ENCODE measurements around the gene HDAC4. TPM values are rescaled to one million over a fixed set of nuclear protein-coding genes. Genes with fewer than 3 reads are reported as not detected.

HDAC4 gene
- total RNA-seq, 1 experiment from 2014 or later = 10.9 TPM

DNA sequence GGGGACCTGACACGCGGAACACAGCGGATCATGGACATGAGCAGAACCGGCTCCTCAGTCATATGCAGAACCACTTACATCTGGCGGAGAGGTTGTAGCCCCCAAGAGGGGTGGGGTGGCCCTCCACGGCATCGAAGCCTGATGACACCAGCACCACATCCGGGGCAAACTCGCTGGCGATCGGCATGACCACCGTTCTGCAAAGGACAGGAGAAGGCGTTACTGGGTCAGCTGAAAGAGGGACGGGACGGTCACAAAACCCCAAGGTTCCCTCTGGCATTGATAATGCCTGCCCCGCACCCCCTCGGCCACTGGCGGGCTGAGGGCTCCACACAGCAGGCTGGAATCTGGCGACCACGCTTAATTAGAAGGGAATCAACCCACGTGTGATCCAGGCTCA is 332.4 kb downstream of the HDAC4 start:
- no peak for DNase-seq (ENCODE audit: low spot score)

- DNase-seq (ENCODE audit: low spot score) = no peak
These were observed 333.5 kb downstream of the HDAC4 start for GRCh38 chr2:239067196-239067865.

- DNase-seq (ENCODE audit: low spot score) = no peak
These were observed 334.2 kb downstream of the HDAC4 start for GRCh38 chr2:239066597-239066996.

DNA sequence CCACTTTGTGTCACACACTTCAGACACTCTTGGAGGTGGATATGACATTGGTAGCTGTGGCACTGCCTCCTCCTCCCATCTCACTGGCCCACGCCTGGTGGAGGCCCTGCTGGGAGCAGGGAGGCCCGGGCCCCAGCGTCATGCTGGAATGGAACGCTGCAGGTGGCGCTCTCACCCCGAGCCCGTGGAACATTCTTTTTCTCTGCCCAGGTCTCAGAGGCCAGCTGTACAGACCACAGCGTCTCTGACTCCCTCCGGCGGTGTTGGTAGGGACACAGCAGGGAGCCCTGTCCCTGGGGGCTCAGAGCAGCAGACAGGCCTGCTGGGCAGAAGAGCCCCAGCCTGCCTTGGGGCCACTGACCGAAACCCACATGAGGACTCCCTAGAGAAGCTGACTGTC is 334.9 kb downstream of the HDAC4 start:
- no peak for DNase-seq (ENCODE audit: low spot score)

DNA sequence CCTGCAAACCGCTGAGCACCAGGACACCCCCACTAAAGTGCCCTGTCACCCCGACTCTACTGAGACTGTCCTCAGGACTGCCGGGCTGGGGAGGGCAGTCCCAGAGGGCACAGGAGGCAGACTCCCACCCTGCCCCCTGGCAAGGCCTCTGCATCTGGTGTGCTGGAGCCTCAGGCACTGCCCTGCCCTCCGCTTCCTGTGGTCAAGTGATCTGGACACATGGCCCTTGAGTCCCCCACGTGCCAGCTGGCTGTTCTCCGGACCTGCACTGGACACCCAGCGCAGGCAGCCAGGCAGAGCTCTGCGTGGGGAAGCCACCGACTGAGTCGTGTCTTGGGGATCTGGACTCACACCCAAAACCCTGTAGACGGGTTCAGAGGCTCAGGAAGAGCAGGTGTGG is 335.3 kb downstream of the HDAC4 start:
- DNase-seq (ENCODE audit: low spot score) = no peak

GRCh38 chr2:239064891-239065290 is 335.9 kb downstream of the HDAC4 start:
- DNase-seq (ENCODE audit: low spot score) = no peak

DNA sequence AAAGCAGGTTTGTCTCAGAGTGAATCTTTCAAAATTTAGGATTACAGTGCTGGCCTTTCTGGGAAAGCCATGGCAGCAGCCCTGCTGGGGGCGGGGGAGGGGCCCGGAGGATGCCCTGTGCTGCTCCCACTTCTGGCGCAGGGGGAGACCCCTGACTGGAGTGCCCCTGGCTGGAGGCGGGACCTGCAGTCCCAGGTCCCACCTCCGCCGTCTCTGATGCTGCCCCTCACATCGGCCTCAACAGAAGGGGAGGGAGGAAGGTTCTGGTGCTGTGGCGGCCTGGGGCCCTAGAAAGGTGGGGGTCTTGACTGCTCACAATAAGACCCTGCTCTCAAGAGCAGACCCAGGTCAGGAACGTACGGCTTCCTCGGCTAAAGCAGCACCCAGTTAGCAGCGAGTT is 336.6 kb downstream of the HDAC4 start:
- DNase-seq (ENCODE audit: low spot score) = no peak

- DNase-seq (ENCODE audit: low spot score) = no peak
These were observed 338.1 kb downstream of the HDAC4 start for GRCh38 chr2:239062743-239063142.

DNA sequence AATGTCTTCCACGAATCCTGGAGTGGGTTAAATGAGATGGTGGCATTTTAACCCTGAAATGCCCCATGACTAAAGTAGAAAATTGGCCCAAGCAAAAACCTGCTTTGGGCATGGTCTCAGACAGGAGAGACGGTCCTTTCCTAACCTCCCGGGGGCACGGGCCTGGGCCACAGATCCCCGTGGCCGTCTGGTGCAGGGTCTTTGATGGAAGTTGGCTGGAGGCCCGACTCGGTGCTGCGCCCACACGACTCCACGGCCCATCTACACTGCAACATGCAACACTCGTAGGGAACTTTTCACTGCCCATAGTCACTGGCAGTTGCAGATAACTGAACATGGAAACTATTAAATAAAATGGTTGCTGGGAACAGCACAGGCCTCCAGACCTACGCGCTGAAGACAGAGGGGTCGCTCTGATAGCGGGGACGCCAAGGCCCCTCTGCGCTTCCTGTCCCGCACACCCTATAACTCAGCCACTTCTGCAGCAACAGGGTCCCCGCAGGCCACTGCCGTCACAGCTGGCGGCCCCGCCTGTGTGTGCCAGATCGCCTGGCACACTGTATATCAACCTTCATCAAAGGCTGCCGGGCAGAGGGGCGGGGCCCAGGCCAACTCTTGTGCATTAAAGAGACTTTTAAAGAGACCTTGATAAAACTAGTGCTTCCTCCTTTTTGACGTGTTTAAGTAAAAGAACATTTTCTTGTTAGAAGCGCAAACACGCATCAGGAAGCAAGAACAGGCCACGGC is 338.8 kb downstream of the HDAC4 start:
- no peak for DNase-seq (ENCODE audit: low spot score)

GRCh38 chr2:239061121-239061666 is 339.6 kb downstream of the HDAC4 start:
- DNase-seq (ENCODE audit: low spot score) = no peak

DNA sequence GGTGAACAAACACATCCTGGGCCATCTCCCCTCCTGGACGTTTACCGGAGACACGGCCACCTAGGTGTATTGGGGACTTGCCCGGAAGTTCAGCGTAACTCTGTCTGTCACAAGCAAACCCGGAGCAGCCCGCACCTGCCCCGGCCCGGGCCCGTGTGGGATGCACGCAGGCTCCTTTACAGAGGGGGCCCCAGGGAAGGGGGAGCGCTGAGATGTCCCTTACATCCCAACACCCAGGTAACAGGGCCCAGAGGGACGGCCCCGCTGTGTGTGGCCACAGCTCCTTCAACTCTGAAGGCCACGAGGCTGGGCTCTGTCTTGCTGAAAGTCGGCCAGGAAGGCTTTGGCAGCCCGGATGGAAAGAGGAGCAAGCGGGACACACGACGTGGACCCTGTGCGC is 340.1 kb downstream of the HDAC4 start:
- no peak for DNase-seq (ENCODE audit: low spot score)

GRCh38 chr2:239059854-239060253 is 341.0 kb downstream of the HDAC4 start:
- DNase-seq (ENCODE audit: low spot score) = no peak

GRCh38 chr2:239058766-239059165 is 342.1 kb downstream of the HDAC4 start:
- DNase-seq (ENCODE audit: low spot score) = no peak

DNA sequence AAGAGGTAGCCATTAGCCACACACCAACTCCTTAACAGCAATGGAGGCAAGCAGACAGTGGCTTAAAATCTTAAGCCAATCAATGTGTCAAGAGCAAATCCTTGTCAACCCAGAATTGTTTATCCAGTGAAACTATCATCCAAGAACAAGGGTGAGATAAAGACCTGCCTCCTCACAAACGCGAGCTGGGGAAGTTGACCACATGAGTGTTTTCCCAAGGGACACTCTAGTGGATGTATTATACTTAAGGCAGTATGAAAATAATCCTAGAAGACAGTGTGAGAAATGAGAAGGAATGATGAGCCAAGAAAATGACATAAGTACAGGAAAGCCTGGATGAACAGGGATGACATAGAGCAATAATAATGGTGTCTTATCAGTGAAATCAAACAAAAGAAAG is 343.3 kb downstream of the HDAC4 start:
- peak; percentile 31 for DNase-seq (ENCODE audit: low spot score)

DNA sequence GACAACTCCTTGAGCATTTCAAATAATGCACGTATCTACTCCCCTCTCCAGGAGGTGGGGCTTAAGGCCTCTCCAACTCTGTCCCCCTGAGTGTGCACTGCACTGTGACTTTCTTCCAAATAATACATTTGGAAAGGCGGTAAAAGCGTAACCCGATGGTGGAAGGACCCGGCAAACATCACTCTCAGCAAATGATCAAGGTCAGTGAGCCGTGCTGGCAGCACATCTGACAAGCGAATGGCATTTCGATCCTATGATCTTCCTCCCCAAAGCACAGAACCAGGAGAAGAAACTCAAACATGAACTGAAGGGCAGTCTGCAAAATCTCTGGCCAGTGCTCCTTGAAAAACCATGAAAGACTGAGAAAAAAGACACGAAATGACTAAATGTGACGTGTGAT is 344.2 kb downstream of the HDAC4 start:
- no peak for DNase-seq (ENCODE audit: low spot score)

GRCh38 chr2:239055756-239056493 is 344.9 kb downstream of the HDAC4 start:
- DNase-seq (ENCODE audit: low spot score) = peak; percentile 6

DNA sequence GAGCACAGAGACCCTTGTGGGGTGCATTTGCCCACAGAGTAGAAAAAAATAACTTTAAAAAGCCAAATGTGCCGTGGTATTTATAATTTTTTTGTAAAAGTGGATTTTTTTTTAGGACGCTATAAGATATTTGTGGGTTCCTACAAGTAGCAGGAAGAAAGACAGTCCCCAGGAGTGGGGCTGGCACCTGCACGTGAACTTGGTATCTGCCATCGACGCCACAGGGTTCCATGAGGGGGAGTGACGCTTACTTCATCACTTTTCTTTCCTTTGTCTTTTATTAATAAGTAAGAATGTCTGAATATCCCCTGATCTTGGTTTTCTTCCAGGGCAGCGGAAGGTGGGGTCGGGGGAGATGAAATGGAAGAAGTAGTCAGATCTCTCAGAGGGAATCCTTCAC is 345.9 kb downstream of the HDAC4 start:
- DNase-seq (ENCODE audit: low spot score) = no peak

GRCh38 chr2:239053801-239054503 is 346.9 kb downstream of the HDAC4 start:
- no peak for DNase-seq (ENCODE audit: low spot score)

DNA sequence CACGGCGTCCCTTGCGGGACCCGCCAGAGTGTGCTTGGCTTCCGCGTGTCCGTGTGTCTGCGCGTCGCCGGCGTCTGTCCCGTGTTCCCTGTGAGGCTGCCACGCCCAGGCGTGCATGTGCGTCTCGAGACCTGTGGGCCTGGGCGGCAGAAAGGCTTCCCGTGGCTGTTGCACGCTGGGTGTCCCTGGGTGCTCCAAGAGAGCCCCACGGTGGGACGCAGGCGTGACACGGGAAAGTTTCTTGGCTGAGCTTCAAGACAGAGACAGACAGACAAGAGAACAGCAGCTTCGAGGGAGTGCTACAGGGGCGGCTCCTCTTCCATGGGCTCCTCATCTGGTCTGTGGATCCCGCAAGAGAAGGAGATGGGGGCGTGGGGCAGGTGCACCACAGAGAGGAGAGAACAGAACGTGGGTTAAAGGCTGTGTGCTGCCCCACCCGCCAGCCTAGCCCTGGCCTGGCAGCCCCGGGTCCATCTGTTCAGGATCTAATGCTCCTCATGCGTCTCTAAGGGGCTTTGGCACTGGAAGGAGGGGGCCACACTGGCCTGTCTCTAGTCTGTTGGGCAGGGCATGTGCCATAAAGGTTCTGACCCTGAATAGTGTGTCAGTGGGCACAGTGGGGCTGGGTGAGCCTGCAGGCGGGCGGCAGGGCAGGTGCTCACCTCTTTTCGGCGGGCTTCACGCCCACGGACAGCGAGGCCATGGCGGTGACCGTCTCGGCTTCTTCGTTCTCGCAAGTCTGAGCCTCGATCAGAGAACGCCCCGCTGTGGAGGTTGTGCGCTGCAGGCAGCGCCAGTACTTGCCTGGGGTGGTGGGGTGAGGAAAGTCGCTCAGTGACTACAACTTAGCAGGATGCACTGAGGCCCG is 347.8 kb downstream of the HDAC4 start:
- no peak for DNase-seq (ENCODE audit: low spot score)

GRCh38 chr2:239051891-239052445 is 348.9 kb downstream of the HDAC4 start:
- DNase-seq (ENCODE audit: low spot score) = no peak

GRCh38 chr2:239050252-239050649 is 350.6 kb downstream of the HDAC4 start:
- no peak for DNase-seq (ENCODE audit: low spot score)

Measured in A172 (cell line).